Nephron (organoid): ENCODE data around the gene ZNF613.

Source experiments
- H3K27ac Mint-ChIP-seq, 3 experiments: 2 replicates each; pipeline ENCODE4 v1.8.0; 2020; ENCODE audit warnings: mixed read lengths in 3 of 3, mild to moderate bottlenecking in 2 of 3, moderate library complexity in 1 of 3
- H3K27me3 Mint-ChIP-seq: 2 replicates; pipeline ENCODE4 v1.8.0; 2021; ENCODE audit warnings: low read depth, mild to moderate bottlenecking, moderate library complexity, mixed read lengths
- H3K36me3 Mint-ChIP-seq: 2 replicates; pipeline ENCODE4 v1.8.0; 2020; ENCODE audit warnings: low read depth, mixed read lengths
- H3K4me1 Mint-ChIP-seq: 2 replicates; pipeline ENCODE4 v1.8.0; 2020; ENCODE audit warnings: mixed read lengths
- H3K4me3 Mint-ChIP-seq, 3 experiments: 2 replicates each; pipeline ENCODE4 v1.8.0; 2020; ENCODE audit warnings: mild to moderate bottlenecking in 3 of 3, mixed read lengths in 3 of 3, moderate library complexity in 2 of 3
- H3K9me3 Mint-ChIP-seq: 2 replicates; pipeline ENCODE4 v1.8.0; 2020; ENCODE audit warnings: mixed read lengths
- TF ChIP-seq, protein P1 (sequence below), 3 experiments: fragments of 200-600 bp; sonication (generic); IDR thresholded peaks; one replicate each; pipeline ENCODE4 v1.5.0; 2021; ENCODE audit warnings: antibody characterized with exemption in 3 of 3; ENCODE audit not compliant: unreplicated experiment in 3 of 3

Gene ZNF613

DNA sequence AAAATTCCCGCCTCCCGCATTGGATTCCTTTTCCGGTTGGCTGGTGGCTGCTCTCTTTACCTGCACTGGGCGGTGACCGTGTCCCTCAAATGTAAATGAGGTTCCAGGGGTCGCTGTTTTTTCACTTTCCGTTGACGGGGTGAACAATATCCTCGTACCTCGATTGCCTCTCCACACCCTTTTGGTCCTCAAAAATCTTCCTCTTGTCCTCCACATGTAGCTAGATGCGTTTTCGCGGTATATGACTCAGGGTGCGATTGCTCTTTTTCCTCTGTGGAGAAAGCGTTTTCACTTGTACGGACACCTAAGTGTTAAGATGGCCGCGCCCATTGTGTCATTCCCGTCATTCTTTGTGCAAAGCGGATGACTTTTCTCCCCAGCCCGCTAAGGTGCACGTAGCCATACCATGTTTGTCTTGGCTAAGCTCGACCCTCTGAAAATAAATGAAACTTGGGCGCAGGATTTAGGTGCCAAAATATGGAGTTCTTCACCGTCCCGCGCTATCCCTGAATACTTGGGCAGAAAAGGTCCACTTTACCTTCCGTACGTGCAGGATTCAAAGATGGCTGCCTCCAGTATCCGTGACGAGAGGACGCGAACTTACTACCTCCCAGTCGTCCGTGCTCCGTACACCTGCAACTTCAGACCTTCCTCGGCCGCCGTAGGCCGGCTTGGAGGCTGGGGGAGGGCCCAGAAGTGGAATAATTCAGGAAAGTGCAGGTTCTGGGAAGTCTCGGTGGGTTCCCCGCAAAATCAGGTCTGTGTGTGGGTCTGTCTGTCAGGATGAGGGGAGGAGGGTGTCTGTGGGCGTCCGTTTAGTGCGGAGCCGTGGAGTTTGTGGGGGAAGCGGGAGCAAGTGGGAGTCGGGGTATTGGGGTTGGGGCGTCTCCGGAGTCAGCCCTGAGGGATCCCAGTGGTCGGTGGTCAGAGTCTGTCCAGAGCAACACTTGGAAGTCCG lies at the start of gene ZNF613:
ZNF613 (plus strand) TSS at position 689 of the 958 bp plus-strand sequence. CDS start 8,749 bp downstream, outside the sequence.
- Mint-ChIP-seq H3K36me3 (peaks cover 48% of the 10 kb centered on the region), H3K27ac (peak within 1 kb of the TSS; percentile 96 to 99 (median 99)), H3K27me3 (peaks cover 4% of the 10 kb centered on the region), H3K4me3 (peak within 1 kb of the TSS; percentile 91 to 99 (median 97)), H3K9me3 (peaks cover 57% of the 10 kb centered on the region), H3K4me1 (peaks cover 9% of the 10 kb centered on the region)
- TF ChIP-seq, protein P1, sequence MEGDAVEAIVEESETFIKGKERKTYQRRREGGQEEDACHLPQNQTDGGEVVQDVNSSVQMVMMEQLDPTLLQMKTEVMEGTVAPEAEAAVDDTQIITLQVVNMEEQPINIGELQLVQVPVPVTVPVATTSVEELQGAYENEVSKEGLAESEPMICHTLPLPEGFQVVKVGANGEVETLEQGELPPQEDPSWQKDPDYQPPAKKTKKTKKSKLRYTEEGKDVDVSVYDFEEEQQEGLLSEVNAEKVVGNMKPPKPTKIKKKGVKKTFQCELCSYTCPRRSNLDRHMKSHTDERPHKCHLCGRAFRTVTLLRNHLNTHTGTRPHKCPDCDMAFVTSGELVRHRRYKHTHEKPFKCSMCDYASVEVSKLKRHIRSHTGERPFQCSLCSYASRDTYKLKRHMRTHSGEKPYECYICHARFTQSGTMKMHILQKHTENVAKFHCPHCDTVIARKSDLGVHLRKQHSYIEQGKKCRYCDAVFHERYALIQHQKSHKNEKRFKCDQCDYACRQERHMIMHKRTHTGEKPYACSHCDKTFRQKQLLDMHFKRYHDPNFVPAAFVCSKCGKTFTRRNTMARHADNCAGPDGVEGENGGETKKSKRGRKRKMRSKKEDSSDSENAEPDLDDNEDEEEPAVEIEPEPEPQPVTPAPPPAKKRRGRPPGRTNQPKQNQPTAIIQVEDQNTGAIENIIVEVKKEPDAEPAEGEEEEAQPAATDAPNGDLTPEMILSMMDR (IDR thresholded peaks at IDR 0.05; ENCODE audit: unreplicated experiment in 3 of 3), result peak; percentile 23 to 46 (median 35)

- no peak overlapping the region for H3K27ac Mint-ChIP-seq
- no peak overlapping the region for H3K4me3 Mint-ChIP-seq
- TF ChIP-seq, protein P1 (IDR thresholded peaks at IDR 0.05; ENCODE audit: unreplicated experiment in 3 of 3), result no peak
- no peaks in the 10 kb centered on the region for H3K27me3 Mint-ChIP-seq
- H3K9me3 Mint-ChIP-seq, result peaks cover 42% of the 10 kb centered on the region
- H3K36me3 Mint-ChIP-seq, result peaks cover 80% of the 10 kb centered on the region
- peaks cover 5% of the 10 kb centered on the region for H3K4me1 Mint-ChIP-seq
Observed at GRCh38 chr19:51882518-51882917, 44.8 kb upstream of the ZNF613 start.

GRCh38 chr19:51884713-51885112 lies 42.6 kb upstream of the ZNF613 start:
- no peaks in the 10 kb centered on the region for H3K27me3 Mint-ChIP-seq
- H3K4me3 Mint-ChIP-seq, result peak overlapping the region in 1 of 3 experiments; percentile 15
- H3K4me1 Mint-ChIP-seq, result peaks cover 14% of the 10 kb centered on the region
- TF ChIP-seq, protein P1 (IDR thresholded peaks at IDR 0.05; ENCODE audit: unreplicated experiment in 3 of 3), result no peak
- H3K36me3 Mint-ChIP-seq, result peaks cover 80% of the 10 kb centered on the region
- H3K9me3 Mint-ChIP-seq, result peaks cover 45% of the 10 kb centered on the region
- H3K27ac Mint-ChIP-seq, result no peak overlapping the region

- Mint-ChIP-seq H3K4me3 (peak within 1 kb of the TSS; percentile 99 to 100 (median 99)), H3K9me3 (peaks cover 52% of the 10 kb centered on the region), H3K4me1 (peaks cover 14% of the 10 kb centered on the region), H3K27ac (peak within 1 kb of the TSS; percentile 98 to 99 (median 98)), H3K27me3 (no peaks in the 10 kb centered on the region), H3K36me3 (peaks cover 85% of the 10 kb centered on the region)
- TF ChIP-seq, protein P1 (IDR thresholded peaks at IDR 0.05; ENCODE audit: unreplicated experiment in 3 of 3), result no peak
Observed at GRCh38 chr19:51887522-51888498, 39.5 kb upstream of the ZNF613 start, which contains the start of gene ZNF577. ZNF577 (minus strand) TSS chr19:51887951; CDS start chr19:51880382, 7,569 bp downstream.

GRCh38 chr19:51889934-51890333 lies 37.3 kb upstream of the ZNF613 start:
- H3K27ac Mint-ChIP-seq, result no peak overlapping the region
- peaks cover 94% of the 10 kb centered on the region for H3K36me3 Mint-ChIP-seq
- peaks cover 67% of the 10 kb centered on the region for H3K9me3 Mint-ChIP-seq
- H3K4me1 Mint-ChIP-seq, result peaks cover 14% of the 10 kb centered on the region
- TF ChIP-seq, protein P1 (IDR thresholded peaks at IDR 0.05; ENCODE audit: unreplicated experiment in 3 of 3), result no peak
- no peak overlapping the region for H3K4me3 Mint-ChIP-seq
- no peaks in the 10 kb centered on the region for H3K27me3 Mint-ChIP-seq
